Fibroblast of skin of back (primary cell): ENCODE results near the gene SAPCD2.

Source experiments
- DNase-seq: peaks from one replicate; pipeline ENCODE4 v3.0.0-alpha.2; 2013

The SAPCD2 gene

DNA sequence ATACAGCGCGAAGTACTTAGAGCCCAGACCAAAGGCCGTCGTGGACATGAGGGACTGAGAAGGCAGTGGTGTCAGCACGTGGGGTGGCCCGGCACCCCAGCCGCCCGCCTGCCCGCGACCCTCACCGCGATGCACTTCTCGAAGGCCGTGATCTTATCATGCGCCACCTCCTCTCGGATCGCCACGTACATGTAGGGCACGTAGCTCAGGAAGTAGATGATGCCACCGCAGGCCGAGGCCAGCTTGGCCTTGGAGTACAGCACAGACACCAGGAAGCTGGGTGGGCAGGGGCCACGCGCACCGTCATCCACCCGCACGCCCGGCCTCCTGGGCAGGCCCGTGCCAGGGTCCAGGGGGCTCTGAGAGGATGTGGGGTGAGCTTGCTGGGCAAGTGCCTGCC, 53.3 kb downstream of the SAPCD2 start:
- DNase-seq: no peak

GRCh38 chr9:137016436-137016835, 53.9 kb downstream of the SAPCD2 start:
- DNase-seq: no peak

DNA sequence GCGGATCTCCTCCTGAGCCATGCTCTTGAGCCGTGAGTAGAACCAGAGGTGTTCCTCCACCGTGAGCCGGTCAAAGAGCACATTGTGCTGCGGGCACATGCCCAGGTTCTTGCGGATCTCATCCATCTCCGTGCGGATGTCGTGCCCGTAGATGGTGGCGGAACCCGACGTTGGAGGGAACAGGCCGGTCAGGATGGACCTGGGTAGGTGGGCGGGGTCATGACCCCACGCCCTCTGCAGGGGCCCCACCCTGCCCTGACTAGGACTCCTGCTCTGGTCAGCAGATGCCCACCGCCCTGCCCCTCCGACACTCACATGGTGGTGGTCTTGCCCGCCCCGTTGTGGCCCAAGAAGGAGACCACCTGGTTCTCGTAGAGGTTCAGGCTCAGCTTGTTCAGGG, 54.4 kb downstream of the SAPCD2 start:
- DNase-seq: no peak

DNA sequence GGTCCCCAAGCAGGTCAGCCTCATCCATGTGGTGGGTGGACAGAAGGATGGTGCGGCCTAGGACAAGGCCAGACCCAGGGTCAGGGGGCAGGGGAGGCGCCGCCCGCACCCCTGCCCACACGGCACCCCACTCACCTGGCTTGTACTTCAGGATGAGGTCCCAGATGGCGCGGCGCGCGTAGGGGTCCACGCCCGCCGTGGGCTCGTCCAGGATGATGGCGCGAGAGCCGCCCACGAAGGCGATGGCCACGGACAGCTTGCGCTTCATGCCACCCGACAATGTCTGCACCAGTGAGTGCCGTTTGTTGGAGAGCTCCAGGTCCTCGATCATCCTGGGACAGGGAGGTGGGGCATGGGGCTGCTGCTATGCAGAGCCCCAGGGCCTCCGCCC, 54.8 kb downstream of the SAPCD2 start:
- DNase-seq: no peak

- no peak for DNase-seq
Measured at GRCh38 chr9:137014776-137015539, 55.4 kb downstream of the SAPCD2 start.

GRCh38 chr9:137014166-137014565, 56.2 kb downstream of the SAPCD2 start:
- no peak for DNase-seq

- no peak for DNase-seq
Measured at GRCh38 chr9:137013571-137013940, 56.8 kb downstream of the SAPCD2 start.

- no peak for DNase-seq
Measured at GRCh38 chr9:137012694-137013570, 57.4 kb downstream of the SAPCD2 start.
